Endothelial cell of umbilical vein (primary cell): ENCODE results near the gene PARVA. TPM values are rescaled to one million over a fixed set of nuclear protein-coding genes. Genes with fewer than 3 reads are reported as not detected.

Source experiments
- BruUV-seq: library from RNA; stranded (reverse); fragments of 400-500 nt; replicated peaks from 2 replicates; lab custom pipeline; 2021; lab: Mats Ljungman, UMichigan
- CTCF ChIA-PET: fragments of 300-600, 350-600 bp; sonication (Branson Sonifier 250); formaldehyde crosslinking; loops from one replicate; lab custom pipeline; 2021; ENCODE audit warnings: antibody characterized with exemption, inconsistent platforms; lab: Charles Lee
- POLR2A ChIA-PET: fragments of 300-600, 350-600 bp; sonication (Branson Sonifier 250); formaldehyde crosslinking; loops from one replicate; lab custom pipeline; 2021; ENCODE audit warnings: antibody characterized with exemption, inconsistent platforms; lab: Charles Lee
- DNase-seq: peaks from one replicate; pipeline ENCODE4 v3.0.0-alpha.2; 2011; ENCODE audit warnings: low read depth, low spot score
- FAIRE-seq: peaks from 2 replicates; lab custom pipeline; 2011; peaks lifted over from hg19 to GRCh38; lab: Jason Lieb, UNC
- H2AFZ ChIP-seq: 2 replicates; pipeline ENCODE4 v1.6.0; 2012; ENCODE audit warnings: low read depth, low read length, control low read depth, inconsistent platforms
- H3K27ac ChIP-seq: 2 replicates; pipeline ENCODE4 v1.5.1; 2011; ENCODE audit warnings: low read depth, mild to moderate bottlenecking, control low read depth, low read length, moderate library complexity; ENCODE audit not compliant: insufficient read depth
- H3K27me3 ChIP-seq, 2 experiments: 2 replicates each; pipeline versions ENCODE4 v1.6.0 to v1.6.1; 2011; ENCODE audit warnings: low read length in 2 of 2, mixed read lengths in 1 of 2; ENCODE audit not compliant: control insufficient read depth in 2 of 2, insufficient read depth in 2 of 2
- H3K36me3 ChIP-seq, 2 experiments: 2 replicates in 1 of 2; 3 replicates in 1 of 2; pipeline ENCODE4 v1.5.1; 2011; ENCODE audit warnings: low read length in 2 of 2, mild to moderate bottlenecking in 1 of 2, moderate library complexity in 1 of 2; ENCODE audit not compliant: control insufficient read depth in 2 of 2, insufficient read depth in 2 of 2; ENCODE audit errors: extremely low read depth in 1 of 2
- H3K4me1 ChIP-seq: 3 replicates; pipeline ENCODE4 v1.5.1; 2011; ENCODE audit warnings: mild to moderate bottlenecking, low read length; ENCODE audit not compliant: control insufficient read depth, insufficient read depth; ENCODE audit errors: extremely low read depth
- H3K4me2 ChIP-seq: 2 replicates; pipeline ENCODE4 v1.6.1; 2011; ENCODE audit warnings: low read length, control low read depth, mixed read lengths; ENCODE audit not compliant: insufficient read depth
- H3K4me3 ChIP-seq, 3 experiments: fragments of 200-600 bp in 1 of 3; sonication (generic), shearing (Covaris generic) in 1 of 3; replicated peaks in 1 of 3; 2 replicates each; pipeline ENCODE4 v1.5.1; 2011 to 2016; ENCODE audit warnings: control low read depth in 3 of 3, low read length in 3 of 3, mild to moderate bottlenecking in 2 of 3, inconsistent platforms in 1 of 3, low read depth in 1 of 3, moderate library complexity in 1 of 3; ENCODE audit not compliant: insufficient read depth in 1 of 3
- H3K79me2 ChIP-seq: 2 replicates; pipeline ENCODE4 v1.6.0; 2012; ENCODE audit warnings: low read length, inconsistent platforms; ENCODE audit not compliant: control insufficient read depth, insufficient read depth
- H3K9ac ChIP-seq: replicated peaks from 2 replicates; pipeline ENCODE3; 2011; ENCODE audit warnings: low read length, control low read depth; ENCODE audit not compliant: insufficient read depth; ENCODE audit errors: extremely low read depth
- H3K9me1 ChIP-seq: replicated peaks from 3 replicates; pipeline ENCODE4 v1.6.0; 2011; ENCODE audit warnings: mild to moderate bottlenecking, low read length; ENCODE audit not compliant: control insufficient read depth, insufficient read depth; ENCODE audit errors: extremely low read depth
- H3K9me3 ChIP-seq: replicated peaks from 2 replicates; pipeline ENCODE4 v1.5.1; 2012; ENCODE audit warnings: low read length, inconsistent platforms; ENCODE audit not compliant: control insufficient read depth, insufficient read depth
- H4K20me1 ChIP-seq: replicated peaks from 2 replicates; pipeline ENCODE3; 2011; ENCODE audit warnings: mild to moderate bottlenecking, low read length; ENCODE audit not compliant: control insufficient read depth, insufficient read depth; ENCODE audit errors: extremely low read depth
- EZH2 ChIP-seq: IDR thresholded peaks from 2 replicates; pipeline ENCODE4 v1.6.1; 2012; ENCODE audit warnings: borderline replicate concordance, low read depth, mild to moderate bottlenecking, moderate library complexity, low read length, inconsistent platforms; ENCODE audit not compliant: severe bottlenecking
- FOS ChIP-seq: IDR thresholded peaks from 2 replicates; pipeline ENCODE4 v1.6.1; 2011; ENCODE audit warnings: mild to moderate bottlenecking, low read length, moderate library complexity, borderline replicate concordance; ENCODE audit not compliant: insufficient read depth
- GATA2 ChIP-seq: IDR thresholded peaks from 2 replicates; pipeline ENCODE4 v1.7.0; 2011; ENCODE audit warnings: low read depth, mild to moderate bottlenecking, moderate library complexity, mixed read lengths, low read length; ENCODE audit not compliant: insufficient read length, insufficient read depth
- JUN ChIP-seq: IDR thresholded peaks from 2 replicates; pipeline ENCODE4 v1.6.1; 2011; ENCODE audit warnings: borderline replicate concordance, low read depth; ENCODE audit not compliant: insufficient read length, insufficient read depth
- MYC ChIP-seq: IDR thresholded peaks from one replicate; pipeline ENCODE4 v1.6.1; 2011; ENCODE audit warnings: mild to moderate bottlenecking, low read depth, low read length
- POLR2A ChIP-seq: IDR thresholded peaks from 2 replicates; pipeline ENCODE4 v1.6.1; 2012; ENCODE audit warnings: low read depth, mild to moderate bottlenecking, control low read depth, low read length
- POLR2AphosphoS5 ChIP-seq: IDR thresholded peaks from 2 replicates; pipeline ENCODE4 v1.6.1; 2012; ENCODE audit warnings: low read depth, mild to moderate bottlenecking, control low read depth, low read length, moderate library complexity; ENCODE audit not compliant: insufficient read depth
- dilution Hi-C: fragments of 300-500 bp; cut with MboI; formaldehyde crosslinking; loops from one replicate; pipeline ENCODE4 v1.15.0; 2019; ENCODE audit warnings: low sequenced_read_pairs; ENCODE audit not compliant: extremely low pct_ligation_motif_present
- intact Hi-C: fragments of 100-400 bp; cut with micrococcal nuclease; formaldehyde crosslinking; loops from one replicate; pipeline ENCODE4 v1.10.0; 2022
- polyA plus RNA-seq, 4 experiments: library from polyadenylated mRNA; depleted of rRNA in 3 of 4; stranded (reverse) in 3 of 4; unstranded in 1 of 4; fragments of >200 nt; gene quantifications; 2 replicates each; pipeline versions ENCODE4 v1.2.1 to v1.2.3, GENCODE V29; 2011 to 2012; ENCODE audit warnings: missing spikeins in 1 of 4
- total RNA-seq: library from RNA; stranded (reverse); gene quantifications from 2 replicates; pipeline ENCODE4 v1.2.3, GENCODE V29; 2021
- TF ChIP-seq, protein P1 (sequence below): IDR thresholded peaks from 2 replicates; pipeline ENCODE4 v1.6.1; 2011; ENCODE audit not compliant: insufficient read depth, insufficient read length
- TF ChIP-seq, protein P2 (sequence below), 2 donors: IDR thresholded peaks; 1 replicate in 1 of 2; 2 replicates in 1 of 2; pipeline ENCODE4 v1.5.1; 2011; ENCODE audit warnings: low read length in 2 of 2, mild to moderate bottlenecking in 2 of 2, moderate library complexity in 2 of 2, control low read depth in 1 of 2, inconsistent platforms in 1 of 2, low read depth in 1 of 2; ENCODE audit not compliant: insufficient read depth in 1 of 2; ENCODE audit errors: extremely low read depth in 1 of 2

PARVA gene
- total and polyA plus RNA-seq, 2 donors (not counting 3 experiments of a cell fraction or from before 2014, with no cell fraction given) = 40.6 to 104 TPM

DNA sequence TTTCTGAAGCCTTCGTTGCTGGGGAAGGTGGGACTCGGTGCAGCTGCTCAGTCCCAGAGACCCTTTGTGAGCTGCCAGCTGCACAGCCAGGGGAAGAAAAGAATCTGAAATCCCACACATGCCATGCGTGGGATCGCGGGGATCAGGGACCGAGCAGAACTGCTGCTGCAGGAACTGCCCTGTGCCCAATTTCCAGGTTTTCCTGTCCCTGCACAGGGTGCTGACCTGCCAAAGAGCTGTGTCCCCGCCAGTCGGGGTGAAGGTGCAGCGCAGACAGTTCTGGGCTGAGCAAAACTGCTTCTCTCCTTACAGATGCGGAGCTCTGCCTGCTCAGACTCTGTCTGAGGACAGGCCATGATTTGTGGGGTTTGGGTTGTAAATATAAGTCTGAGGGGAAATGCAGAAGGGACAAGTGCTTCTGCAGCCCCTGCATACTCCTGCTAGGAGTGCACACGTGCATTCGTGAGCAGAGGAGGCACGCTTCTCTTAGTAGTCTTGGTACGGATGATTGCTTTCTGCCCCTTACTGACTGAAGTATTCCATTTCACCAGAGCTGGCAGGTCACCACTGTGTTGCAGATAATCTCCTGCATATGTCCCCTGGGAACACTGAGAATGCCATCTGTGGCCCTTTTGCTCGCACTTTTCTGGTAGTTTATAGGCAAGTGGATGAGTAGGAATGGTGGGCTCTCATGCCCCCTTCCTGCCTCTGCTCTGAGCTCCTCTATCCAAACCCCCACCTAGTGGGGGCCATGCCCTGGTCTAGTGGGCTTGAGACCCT is 141.4 kb downstream of the PARVA start:
- ChIA-PET POLR2A (no interaction called here), CTCF (interaction anchor here (1.5 kb wide), 1 partner anchor 370 kb away, joined by 6 read pairs; no protein-coding TSS in a partner anchor)
- H3K4me1 ChIP-seq = no peaks in the 10 kb centered on the region
- no peaks in the 10 kb centered on the region for H3K9me1 ChIP-seq
- DNase-seq (no peak), FAIRE-seq (no peak)
- H3K9me3 ChIP-seq = no peaks in the 10 kb centered on the region
- H3K79me2 ChIP-seq = no peaks in the 10 kb centered on the region
- H3K4me2 ChIP-seq = no peak overlapping the region
- no peaks in the 10 kb centered on the region for H4K20me1 ChIP-seq
- no peak for TF ChIP-seq MYC
- no peak for TF ChIP-seq FOS
- no peak for TF ChIP-seq POLR2A
- TF ChIP-seq, protein P1, sequence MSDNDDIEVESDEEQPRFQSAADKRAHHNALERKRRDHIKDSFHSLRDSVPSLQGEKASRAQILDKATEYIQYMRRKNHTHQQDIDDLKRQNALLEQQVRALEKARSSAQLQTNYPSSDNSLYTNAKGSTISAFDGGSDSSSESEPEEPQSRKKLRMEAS = no peak
- no peak for TF ChIP-seq POLR2AphosphoS5
- no peak for TF ChIP-seq JUN
- TF ChIP-seq, protein P2, sequence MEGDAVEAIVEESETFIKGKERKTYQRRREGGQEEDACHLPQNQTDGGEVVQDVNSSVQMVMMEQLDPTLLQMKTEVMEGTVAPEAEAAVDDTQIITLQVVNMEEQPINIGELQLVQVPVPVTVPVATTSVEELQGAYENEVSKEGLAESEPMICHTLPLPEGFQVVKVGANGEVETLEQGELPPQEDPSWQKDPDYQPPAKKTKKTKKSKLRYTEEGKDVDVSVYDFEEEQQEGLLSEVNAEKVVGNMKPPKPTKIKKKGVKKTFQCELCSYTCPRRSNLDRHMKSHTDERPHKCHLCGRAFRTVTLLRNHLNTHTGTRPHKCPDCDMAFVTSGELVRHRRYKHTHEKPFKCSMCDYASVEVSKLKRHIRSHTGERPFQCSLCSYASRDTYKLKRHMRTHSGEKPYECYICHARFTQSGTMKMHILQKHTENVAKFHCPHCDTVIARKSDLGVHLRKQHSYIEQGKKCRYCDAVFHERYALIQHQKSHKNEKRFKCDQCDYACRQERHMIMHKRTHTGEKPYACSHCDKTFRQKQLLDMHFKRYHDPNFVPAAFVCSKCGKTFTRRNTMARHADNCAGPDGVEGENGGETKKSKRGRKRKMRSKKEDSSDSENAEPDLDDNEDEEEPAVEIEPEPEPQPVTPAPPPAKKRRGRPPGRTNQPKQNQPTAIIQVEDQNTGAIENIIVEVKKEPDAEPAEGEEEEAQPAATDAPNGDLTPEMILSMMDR (IDR thresholded peaks at IDR 0.05; ENCODE audit: extremely low read depth in 1 of 2, insufficient read depth in 1 of 2, low read depth in 1 of 2, low read length in 2 of 2) = no peak
- no peak for TF ChIP-seq GATA2
- TF ChIP-seq EZH2 = no peak
- no peak overlapping the region for H3K27ac ChIP-seq
- BruUV-seq = no TSS peak
- no peaks in the 10 kb centered on the region for H3K27me3 ChIP-seq
- H3K9ac ChIP-seq = no peak overlapping the region
- dilution Hi-C loops = no loop called here
- peaks cover 2 to 11% of the 10 kb centered on the region in 2 experiments for H3K36me3 ChIP-seq
- no peak overlapping the region for H2AFZ ChIP-seq
- no peak overlapping the region for H3K4me3 ChIP-seq
- intact Hi-C loops = no loop called here
